Panc1 (cell line): Measurements from ENCODE around the gene SCG5. TPM values are rescaled to one million over a fixed set of nuclear protein-coding genes. Genes with fewer than 3 reads are reported as not detected.

Experiments used
- ATAC-seq: fragments of 200-7000 bp; cut with Tn5 transposase; 2 replicates; pipeline ENCODE4 v1.9.1; 2020; ENCODE audit warnings: mild to moderate bottlenecking, moderate library complexity
- BruUV-seq: library from RNA; stranded (reverse); fragments of 400-500 nt; replicated peaks from 2 replicates; lab custom pipeline; 2021; lab: Mats Ljungman, UMichigan
- CTCF ChIA-PET: fragments of 300-600 bp; sonication (Branson Sonifier 250); formaldehyde crosslinking; loops from one replicate; lab custom pipeline; 2022; ENCODE audit warnings: antibody characterized with exemption; lab: Charles Lee
- POLR2A ChIA-PET: fragments of 300-600 bp; sonication (Branson Sonifier 250); formaldehyde crosslinking; loops from one replicate; lab custom pipeline; 2022; ENCODE audit warnings: antibody characterized with exemption; lab: Charles Lee
- DNase-seq: peaks from one replicate; pipeline ENCODE4 v3.0.0-alpha.2; 2010; ENCODE audit warnings: low read depth, low spot score
- H3K27ac ChIP-seq: 2 replicates; pipeline ENCODE4 v1.5.1; 2011; ENCODE audit warnings: mild to moderate bottlenecking, low read length, inconsistent platforms
- H3K27me3 ChIP-seq: fragments of 200-500 bp; sonication (Bioruptor generic); 2 replicates; pipeline ENCODE4 v1.6.0; 2014; ENCODE audit warnings: low read length, inconsistent platforms; ENCODE audit not compliant: control insufficient read depth, insufficient read depth
- H3K36me3 ChIP-seq: fragments of 200-500 bp; sonication (Bioruptor generic); 2 replicates; pipeline ENCODE4 v1.5.1; 2014; ENCODE audit warnings: inconsistent platforms, mild to moderate bottlenecking, low read length, moderate library complexity; ENCODE audit not compliant: control insufficient read depth, insufficient read depth
- H3K4me1 ChIP-seq: 2 replicates; pipeline ENCODE4 v1.5.1; 2011; ENCODE audit warnings: inconsistent platforms, mild to moderate bottlenecking, low read length, moderate library complexity; ENCODE audit not compliant: control insufficient read depth, insufficient read depth
- H3K4me3 ChIP-seq, 2 experiments: 2 replicates each; pipeline ENCODE4 v1.5.1; 2011 to 2012; ENCODE audit warnings: low read depth in 2 of 2, low read length in 2 of 2, mild to moderate bottlenecking in 2 of 2, inconsistent platforms in 1 of 2, moderate library complexity in 1 of 2
- H3K9me3 ChIP-seq: fragments of 200-500 bp; sonication (Bioruptor generic); 2 replicates; pipeline ENCODE4 v1.5.1; 2014; ENCODE audit warnings: low read depth, mild to moderate bottlenecking, inconsistent platforms, low read length, moderate library complexity; ENCODE audit not compliant: control insufficient read depth, insufficient read depth
- POLR2AphosphoS5 ChIP-seq: IDR thresholded peaks from 2 replicates; pipeline ENCODE4 v1.6.1; 2012; ENCODE audit warnings: mild to moderate bottlenecking, low read depth, low read length, moderate library complexity
- SIN3A ChIP-seq: IDR thresholded peaks from 2 replicates; pipeline ENCODE4 v1.6.1; 2012; ENCODE audit warnings: low read depth, mild to moderate bottlenecking, low read length, moderate library complexity, borderline replicate concordance; ENCODE audit not compliant: insufficient read depth
- TCF7L2 ChIP-seq: IDR thresholded peaks from 2 replicates; pipeline ENCODE4 v1.6.1; 2011; ENCODE audit warnings: mild to moderate bottlenecking, low read depth, low read length, inconsistent platforms
- in situ Hi-C: cut with HindIII; loops from 2 replicates; pipeline ENCODE4 v1.10.0; 2016; ENCODE audit warnings: low sequenced_read_pairs, low pct_unique_long_range_greater_than_20kb
- intact Hi-C: fragments of 100-400 bp; cut with micrococcal nuclease; formaldehyde crosslinking; loops from one replicate; pipeline ENCODE4 v1.10.0; 2022; ENCODE audit not compliant: unreplicated experiment
- total RNA-seq: library from RNA; stranded (reverse); gene quantifications from one replicate; pipeline ENCODE4 v1.2.1, GENCODE V29; 2021; ENCODE audit not compliant: unreplicated experiment
- TF ChIP-seq, protein P1 (sequence below), 2 experiments: IDR thresholded peaks; 2 replicates each; pipeline ENCODE4 v1.6.1; 2011 to 2012; ENCODE audit warnings: low read depth in 2 of 2, control low read depth in 1 of 2, low read length in 1 of 2, mild to moderate bottlenecking in 1 of 2, moderate library complexity in 1 of 2; ENCODE audit not compliant: insufficient read depth in 1 of 2
- TF ChIP-seq, protein P2 (sequence below): fragments of 450-650 bp; IDR thresholded peaks from 2 replicates; pipeline ENCODE4 v1.5.1; 2017; ENCODE audit warnings: mild to moderate bottlenecking

The SCG5 gene
- total RNA-seq, 1 experiment from 2014 or later: 0.67 TPM

DNA sequence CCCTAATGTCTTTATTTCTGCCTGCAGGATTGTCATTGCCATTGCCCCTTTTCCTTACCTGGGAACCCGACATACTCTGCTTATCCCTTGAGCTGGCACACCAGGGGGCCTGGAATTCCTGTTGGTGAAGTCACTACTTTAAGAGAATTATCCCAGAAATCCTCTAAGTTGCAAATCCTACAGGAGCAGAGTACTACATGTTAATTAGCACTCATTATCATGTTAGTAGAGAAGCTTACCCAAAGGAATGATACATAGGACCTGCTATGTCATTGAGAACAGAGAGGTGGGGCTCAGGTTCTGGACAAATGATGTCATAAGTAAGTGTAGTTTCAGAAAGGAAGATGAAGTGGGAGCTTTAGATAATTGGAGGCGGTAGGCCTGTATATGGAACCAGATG is 27.4 kb downstream of the SCG5 start:
- intact Hi-C loops: loop anchor here (10.0 kb wide), 1 partner anchor 286 kb away; no protein-coding TSS in a partner anchor
- ATAC-seq (no peak), DNase-seq (no peak)
- BruUV-seq: no TSS peak
- no peaks in the 10 kb centered on the region for H3K9me3 ChIP-seq
- CTCF ChIA-PET: no interaction called here
- in situ Hi-C loops: no loop called here
- no peak overlapping the region for H3K27ac ChIP-seq
- TF ChIP-seq, protein P1, sequence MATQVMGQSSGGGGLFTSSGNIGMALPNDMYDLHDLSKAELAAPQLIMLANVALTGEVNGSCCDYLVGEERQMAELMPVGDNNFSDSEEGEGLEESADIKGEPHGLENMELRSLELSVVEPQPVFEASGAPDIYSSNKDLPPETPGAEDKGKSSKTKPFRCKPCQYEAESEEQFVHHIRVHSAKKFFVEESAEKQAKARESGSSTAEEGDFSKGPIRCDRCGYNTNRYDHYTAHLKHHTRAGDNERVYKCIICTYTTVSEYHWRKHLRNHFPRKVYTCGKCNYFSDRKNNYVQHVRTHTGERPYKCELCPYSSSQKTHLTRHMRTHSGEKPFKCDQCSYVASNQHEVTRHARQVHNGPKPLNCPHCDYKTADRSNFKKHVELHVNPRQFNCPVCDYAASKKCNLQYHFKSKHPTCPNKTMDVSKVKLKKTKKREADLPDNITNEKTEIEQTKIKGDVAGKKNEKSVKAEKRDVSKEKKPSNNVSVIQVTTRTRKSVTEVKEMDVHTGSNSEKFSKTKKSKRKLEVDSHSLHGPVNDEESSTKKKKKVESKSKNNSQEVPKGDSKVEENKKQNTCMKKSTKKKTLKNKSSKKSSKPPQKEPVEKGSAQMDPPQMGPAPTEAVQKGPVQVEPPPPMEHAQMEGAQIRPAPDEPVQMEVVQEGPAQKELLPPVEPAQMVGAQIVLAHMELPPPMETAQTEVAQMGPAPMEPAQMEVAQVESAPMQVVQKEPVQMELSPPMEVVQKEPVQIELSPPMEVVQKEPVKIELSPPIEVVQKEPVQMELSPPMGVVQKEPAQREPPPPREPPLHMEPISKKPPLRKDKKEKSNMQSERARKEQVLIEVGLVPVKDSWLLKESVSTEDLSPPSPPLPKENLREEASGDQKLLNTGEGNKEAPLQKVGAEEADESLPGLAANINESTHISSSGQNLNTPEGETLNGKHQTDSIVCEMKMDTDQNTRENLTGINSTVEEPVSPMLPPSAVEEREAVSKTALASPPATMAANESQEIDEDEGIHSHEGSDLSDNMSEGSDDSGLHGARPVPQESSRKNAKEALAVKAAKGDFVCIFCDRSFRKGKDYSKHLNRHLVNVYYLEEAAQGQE (IDR thresholded peaks at IDR 0.05; ENCODE audit: insufficient read depth in 1 of 2, low read depth in 2 of 2, low read length in 1 of 2): no peak
- TF ChIP-seq SIN3A: no peak
- TF ChIP-seq POLR2AphosphoS5: no peak
- TF ChIP-seq TCF7L2: no peak
- TF ChIP-seq, protein P2, sequence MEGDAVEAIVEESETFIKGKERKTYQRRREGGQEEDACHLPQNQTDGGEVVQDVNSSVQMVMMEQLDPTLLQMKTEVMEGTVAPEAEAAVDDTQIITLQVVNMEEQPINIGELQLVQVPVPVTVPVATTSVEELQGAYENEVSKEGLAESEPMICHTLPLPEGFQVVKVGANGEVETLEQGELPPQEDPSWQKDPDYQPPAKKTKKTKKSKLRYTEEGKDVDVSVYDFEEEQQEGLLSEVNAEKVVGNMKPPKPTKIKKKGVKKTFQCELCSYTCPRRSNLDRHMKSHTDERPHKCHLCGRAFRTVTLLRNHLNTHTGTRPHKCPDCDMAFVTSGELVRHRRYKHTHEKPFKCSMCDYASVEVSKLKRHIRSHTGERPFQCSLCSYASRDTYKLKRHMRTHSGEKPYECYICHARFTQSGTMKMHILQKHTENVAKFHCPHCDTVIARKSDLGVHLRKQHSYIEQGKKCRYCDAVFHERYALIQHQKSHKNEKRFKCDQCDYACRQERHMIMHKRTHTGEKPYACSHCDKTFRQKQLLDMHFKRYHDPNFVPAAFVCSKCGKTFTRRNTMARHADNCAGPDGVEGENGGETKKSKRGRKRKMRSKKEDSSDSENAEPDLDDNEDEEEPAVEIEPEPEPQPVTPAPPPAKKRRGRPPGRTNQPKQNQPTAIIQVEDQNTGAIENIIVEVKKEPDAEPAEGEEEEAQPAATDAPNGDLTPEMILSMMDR: no peak
- no peaks in the 10 kb centered on the region for H3K4me1 ChIP-seq
- H3K36me3 ChIP-seq: no peaks in the 10 kb centered on the region
- no peaks in the 10 kb centered on the region for H3K27me3 ChIP-seq
- H3K4me3 ChIP-seq: no peak overlapping the region
- POLR2A ChIA-PET: interaction anchor here (0.6 kb wide), 1 partner anchor 27 kb away, joined by 3 read pairs; the partner anchor contains the start of gene SCG5

DNA sequence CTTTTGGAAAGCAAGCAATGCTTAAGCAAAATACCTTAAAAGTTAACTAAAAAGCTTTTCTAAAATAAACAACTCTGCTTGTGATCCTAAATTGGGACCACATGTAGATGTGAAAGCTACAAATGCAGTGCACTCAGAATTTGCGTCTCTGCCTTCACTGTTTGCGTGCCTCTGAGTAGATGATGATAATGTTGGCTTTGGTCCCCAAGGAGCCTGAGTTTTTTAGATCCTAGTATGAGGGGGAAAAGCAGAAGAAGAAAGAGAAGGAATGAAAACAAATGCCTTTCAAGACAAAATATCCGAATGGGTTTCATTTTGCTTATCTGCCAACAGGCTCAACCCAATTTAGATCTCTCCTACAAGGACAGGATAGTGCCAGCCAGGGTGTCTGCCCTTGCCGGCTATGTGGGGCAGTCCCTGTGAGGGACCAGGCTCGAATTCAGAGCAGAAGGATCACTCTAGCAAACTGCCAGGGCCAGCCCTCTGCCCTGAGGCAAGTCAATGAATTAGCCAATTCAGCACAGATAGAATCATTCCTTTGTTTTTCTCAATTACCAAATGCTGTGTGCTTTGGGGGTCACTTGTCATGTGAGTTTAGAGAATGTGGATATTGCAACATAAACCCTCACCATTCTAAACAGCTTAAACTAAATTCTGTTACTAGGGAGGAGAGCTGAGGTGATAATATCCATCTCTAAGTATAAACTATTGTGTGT is 28.5 kb downstream of the SCG5 start:
- Histone ChIP-seq H3K36me3 (no peaks in the 10 kb centered on the region), H3K4me3 (no peak overlapping the region), H3K27me3 (no peaks in the 10 kb centered on the region), H3K27ac (no peak overlapping the region), H3K9me3 (no peaks in the 10 kb centered on the region), H3K4me1 (no peaks in the 10 kb centered on the region)
- TF ChIP-seq SIN3A (no peak), TCF7L2 (no peak), POLR2AphosphoS5 (no peak)
- TF ChIP-seq, protein P2: no peak
- TF ChIP-seq, protein P1 (IDR thresholded peaks at IDR 0.05; ENCODE audit: insufficient read depth in 1 of 2, low read depth in 2 of 2, low read length in 1 of 2): no peak
- POLR2A ChIA-PET: no interaction called here
- no TSS peak for BruUV-seq
- no peak for DNase-seq
- intact Hi-C loops: loop anchor here (10.0 kb wide), 1 partner anchor 285 kb away; no protein-coding TSS in a partner anchor
- CTCF ChIA-PET: no interaction called here
- in situ Hi-C loops: no loop called here
- no peak for ATAC-seq
